Spleen (tissue), 7 donors: ENCODE results near the gene GNPTAB.

Experiments
- CTCF ChIP-seq, 11 experiments: fragments of 200-600 bp in 7 of 11; fragments of 450-650 bp in 4 of 11; sonication (generic) in 4 of 11; IDR thresholded peaks in 8 of 11; conservative IDR thresholded peaks in 3 of 11; 1 replicate in 7 of 11; 2 replicates in 4 of 11; pipeline versions ENCODE4 v1.4.0 to v1.8.0; 2016 to 2021; ENCODE audit warnings: antibody characterized with exemption in 11 of 11, inconsistent platforms in 4 of 11, mild to moderate bottlenecking in 1 of 11
- POLR2A ChIP-seq, 3 donors: fragments of 450-650 bp; IDR thresholded peaks; one replicate each; pipeline ENCODE4 v1.5.1; 2017; ENCODE audit warnings: antibody characterized with exemption in 3 of 3, mild to moderate bottlenecking in 1 of 3
- POLR2AphosphoS5 ChIP-seq, 3 donors: sonication (generic); formaldehyde crosslinking; IDR thresholded peaks; one replicate each; pipeline ENCODE4 v1.5.1; 2017; ENCODE audit warnings: antibody characterized with exemption in 3 of 3
- donor health status: DM: no; HTN: no; CAD: no; lungs with moderate emphysema.
- donor health status: DM: no; HTN: no; CAD: no.
- donor health status: DM: no; HTN: no; CAD: no.

- TF ChIP-seq POLR2A (IDR thresholded peaks at IDR 0.05) (no peak), CTCF (IDR thresholded peaks at IDR 0.05 in 8 of 11, conservative IDR thresholded peaks at IDR 0.05 in 3 of 11) (no peak), POLR2AphosphoS5 (IDR thresholded peaks at IDR 0.05) (no peak)
Measured at GRCh38 chr12:101793401-101793800, 37.4 kb downstream of the GNPTAB start.
